Measurements from ENCODE around the gene C5orf52. TPM values are rescaled to one million over a fixed set of nuclear protein-coding genes. Genes with fewer than 3 reads are reported as not detected.

The C5orf52 gene
- total RNA-seq, 1 experiment from 2014 or later, result 0.84 TPM

- no peaks in the 10 kb centered on the region for H3F3A ChIP-seq (ENCODE audit: low read length, unreplicated experiment)
- no peaks in the 10 kb centered on the region for H3K27me3 ChIP-seq (ENCODE audit: low read length)
- no peak overlapping the region for H3K4me2 ChIP-seq (ENCODE audit: low read length)
- DNase-seq (no peak), ATAC-seq (no peak)
- H3K9me2 ChIP-seq (replicated peaks; ENCODE audit: low read length), result no peaks in the 10 kb centered on the region
- H4K20me1 ChIP-seq (ENCODE audit: low read length), result no peaks in the 10 kb centered on the region
- intact Hi-C loops (cut with micrococcal nuclease), result no loop called here
- no TSS peak for BruUV-seq (replicated peaks)
- H3K4me3 ChIP-seq (ENCODE audit: low read length), result no peak overlapping the region
- no peak overlapping the region for H2AFZ ChIP-seq (ENCODE audit: low read length)
- no peak overlapping the region for H3K27ac ChIP-seq (ENCODE audit: low read length)
- H3K9me3 ChIP-seq (ENCODE audit: low read length), result peaks cover 33% of the 10 kb centered on the region
- peaks cover 3% of the 10 kb centered on the region; the same call in 1 of the 2 replicates for H3K36me3 ChIP-seq (ENCODE audit: low read depth, low read length)
- POLR2A ChIA-PET (ENCODE audit: unreplicated experiment), result no interaction called here
- no peaks in the 10 kb centered on the region for H3K4me1 ChIP-seq (ENCODE audit: insufficient read depth, low read length)
- H3K79me2 ChIP-seq (ENCODE audit: low read length), result no peaks in the 10 kb centered on the region
- CTCF ChIA-PET, result no interaction called here
- H3K9ac ChIP-seq (ENCODE audit: low read length), result no peak overlapping the region
- TF ChIP-seq EZH2phosphoT487 (IDR thresholded peaks at IDR 0.05; ENCODE audit: borderline replicate concordance, low read length), result no peak
- no peak for TF ChIP-seq CTCF (conservative IDR thresholded peaks at IDR 0.05; ENCODE audit: low read depth, low read length)
- TF ChIP-seq EZH2 (IDR thresholded peaks at IDR 0.05; ENCODE audit: low read length, unreplicated experiment), result no peak
Observed at GRCh38 chr5:157659868-157660660, 11.3 kb upstream of the C5orf52 start.

DNA sequence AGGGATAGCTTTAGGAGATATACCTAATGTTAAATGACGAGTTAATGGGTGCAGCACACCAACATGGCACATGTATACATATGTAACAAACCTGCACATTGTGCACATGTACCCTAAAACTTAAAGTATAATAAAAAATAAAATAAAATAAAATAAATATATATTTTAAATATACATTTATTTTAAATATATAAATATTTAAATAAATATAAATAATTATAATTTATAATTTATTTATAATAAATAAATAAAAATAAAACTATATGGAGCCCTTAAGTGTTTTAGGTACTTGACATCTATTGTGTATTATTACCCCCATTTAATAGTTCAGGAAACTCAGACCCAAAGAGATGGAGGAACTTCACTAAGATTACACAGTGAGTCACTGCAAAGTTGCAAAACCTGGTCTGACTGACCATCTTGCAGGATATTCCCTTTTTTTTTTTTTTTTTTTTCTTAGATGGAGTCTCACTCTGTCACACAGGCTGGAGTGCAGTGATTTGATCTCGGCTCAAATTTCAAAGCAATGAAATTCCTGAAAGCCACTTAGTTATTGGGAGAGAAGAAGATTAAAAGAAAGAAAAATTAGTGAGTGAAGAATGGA is 5.8 kb upstream of the C5orf52 start:
- Histone ChIP-seq H3K79me2 (ENCODE audit: low read length) (no peaks in the 10 kb centered on the region), H3K27me3 (ENCODE audit: low read length) (no peaks in the 10 kb centered on the region), H4K20me1 (ENCODE audit: low read length) (no peaks in the 10 kb centered on the region), H3F3A (ENCODE audit: low read length, unreplicated experiment) (no peaks in the 10 kb centered on the region), H3K27ac (ENCODE audit: low read length) (peak overlapping the region; percentile 70), H3K9me2 (replicated peaks; ENCODE audit: low read length) (no peaks in the 10 kb centered on the region), H3K9ac (ENCODE audit: low read length) (peak overlapping the region; percentile 18; the same call in 1 of the 2 replicates), H3K9me3 (ENCODE audit: low read length) (0 out of 2 replicates have a peak, but pooled peaks cover 2% of the 10 kb centered on the region), H3K4me2 (ENCODE audit: low read length) (peak overlapping the region; percentile 55), H3K36me3 (ENCODE audit: low read depth, low read length) (no peaks in the 10 kb centered on the region), H2AFZ (ENCODE audit: low read length) (0 out of 2 replicates have a peak overlapping the region, but pooled peaks have one; percentile 8), H3K4me3 (ENCODE audit: low read length) (no peak overlapping the region), H3K4me1 (ENCODE audit: insufficient read depth, low read length) (peaks cover 20% of the 10 kb centered on the region)
- ATAC-seq (peak; percentile 64), DNase-seq (peak; percentile 98)
- intact Hi-C loops (cut with micrococcal nuclease), result loop anchor here (1.0 to 5.0 kb wide), 4 partner anchors 58 to 293 kb away; no protein-coding TSS in a partner anchor
- no peak for TF ChIP-seq EZH2phosphoT487 (IDR thresholded peaks at IDR 0.05; ENCODE audit: borderline replicate concordance, low read length)
- no peak for TF ChIP-seq CTCF (conservative IDR thresholded peaks at IDR 0.05; ENCODE audit: low read depth, low read length)
- no peak for TF ChIP-seq EZH2 (IDR thresholded peaks at IDR 0.05; ENCODE audit: low read length, unreplicated experiment)
- ChIA-PET CTCF (interaction anchor here (1.0 kb wide), 1 partner anchor 53 kb away, joined by 3 read pairs; no protein-coding TSS in a partner anchor), POLR2A (ENCODE audit: unreplicated experiment) (no interaction called here)
- no TSS peak for BruUV-seq (replicated peaks)
